ENCODE data around the gene ZNF724. TPM values are rescaled to one million over a fixed set of nuclear protein-coding genes. Genes with fewer than 3 reads are reported as not detected.
"Not testable (repeated sequence)": the region's sequence is repeated elsewhere in the genome, so short reads cannot be mapped to it uniquely, and the experiment has no call there.

ZNF724 gene
- 3.2 and 3.4 TPM in 2 replicates for total RNA-seq
- long read RNA-seq, transcript ZNF724-201 (4 exons, 2,764 nt): major isoform, 6 of 11 reads
- long read RNA-seq, partial matches to known transcripts: 0 of 11 reads
- long read RNA-seq, other reads (novel, unspliced or antisense): 4 of 11 reads

DNA sequence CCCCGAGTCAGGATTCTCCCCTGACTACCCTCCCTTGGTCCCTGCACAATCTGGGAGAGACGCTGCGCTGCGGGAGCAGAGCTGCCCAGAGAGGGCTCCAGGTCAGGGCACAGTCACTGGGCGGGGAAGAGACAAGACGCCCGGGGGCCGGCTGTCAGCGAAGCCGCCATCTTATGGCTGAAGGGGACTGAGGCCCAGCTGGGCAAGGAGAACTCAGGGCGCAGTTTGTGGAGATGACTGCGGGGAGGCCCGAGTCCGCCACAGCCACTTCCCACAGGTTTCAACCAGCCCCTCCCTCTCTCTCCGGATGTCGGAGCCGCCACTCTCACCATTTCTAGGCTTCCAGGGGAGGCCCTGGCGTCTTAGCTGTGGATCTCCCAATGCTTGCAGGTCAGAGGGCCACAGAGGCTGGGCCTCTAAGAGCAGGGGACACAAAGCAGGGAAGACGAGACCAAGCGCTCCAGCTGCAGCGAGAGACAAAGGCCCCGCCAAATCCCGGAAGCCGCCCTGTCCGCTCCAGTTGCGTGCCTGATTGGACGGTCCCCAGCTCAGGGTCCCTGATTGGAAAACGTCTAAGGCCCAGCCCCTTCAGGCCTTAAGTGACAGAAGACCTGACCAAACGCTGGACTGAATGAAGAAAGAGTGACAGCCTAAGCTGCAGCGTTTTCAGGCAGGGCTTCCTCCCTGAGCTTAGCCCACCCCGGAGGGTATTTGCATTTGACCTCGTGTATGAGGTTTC, at the start of gene ZNF724:
Gene ZNF724, minus strand, starts transcription at position 484 of the 739 bp plus-strand sequence. Its CDS starts 152 bp downstream, at position 332.
- TF ChIP-seq, protein P1, sequence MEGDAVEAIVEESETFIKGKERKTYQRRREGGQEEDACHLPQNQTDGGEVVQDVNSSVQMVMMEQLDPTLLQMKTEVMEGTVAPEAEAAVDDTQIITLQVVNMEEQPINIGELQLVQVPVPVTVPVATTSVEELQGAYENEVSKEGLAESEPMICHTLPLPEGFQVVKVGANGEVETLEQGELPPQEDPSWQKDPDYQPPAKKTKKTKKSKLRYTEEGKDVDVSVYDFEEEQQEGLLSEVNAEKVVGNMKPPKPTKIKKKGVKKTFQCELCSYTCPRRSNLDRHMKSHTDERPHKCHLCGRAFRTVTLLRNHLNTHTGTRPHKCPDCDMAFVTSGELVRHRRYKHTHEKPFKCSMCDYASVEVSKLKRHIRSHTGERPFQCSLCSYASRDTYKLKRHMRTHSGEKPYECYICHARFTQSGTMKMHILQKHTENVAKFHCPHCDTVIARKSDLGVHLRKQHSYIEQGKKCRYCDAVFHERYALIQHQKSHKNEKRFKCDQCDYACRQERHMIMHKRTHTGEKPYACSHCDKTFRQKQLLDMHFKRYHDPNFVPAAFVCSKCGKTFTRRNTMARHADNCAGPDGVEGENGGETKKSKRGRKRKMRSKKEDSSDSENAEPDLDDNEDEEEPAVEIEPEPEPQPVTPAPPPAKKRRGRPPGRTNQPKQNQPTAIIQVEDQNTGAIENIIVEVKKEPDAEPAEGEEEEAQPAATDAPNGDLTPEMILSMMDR (IDR thresholded peaks at IDR 0.05): no peak
- Mint-ChIP-seq H3K4me3 (ENCODE audit: unreplicated experiment) (peak within 1 kb of the TSS; percentile 95), H3K27ac (ENCODE audit: unreplicated experiment) (peak within 1 kb of the TSS; percentile 96), H3K9me3 (ENCODE audit: unreplicated experiment) (no peaks in the 10 kb centered on the region), H3K36me3 (ENCODE audit: unreplicated experiment) (peaks cover 6% of the 10 kb centered on the region), H3K4me1 (ENCODE audit: unreplicated experiment) (peaks cover 12% of the 10 kb centered on the region), H3K27me3 (ENCODE audit: unreplicated experiment) (no peaks in the 10 kb centered on the region)
- peak; percentile 97 for DNase-seq (ENCODE audit: extremely low spot score, unreplicated experiment)

DNA sequence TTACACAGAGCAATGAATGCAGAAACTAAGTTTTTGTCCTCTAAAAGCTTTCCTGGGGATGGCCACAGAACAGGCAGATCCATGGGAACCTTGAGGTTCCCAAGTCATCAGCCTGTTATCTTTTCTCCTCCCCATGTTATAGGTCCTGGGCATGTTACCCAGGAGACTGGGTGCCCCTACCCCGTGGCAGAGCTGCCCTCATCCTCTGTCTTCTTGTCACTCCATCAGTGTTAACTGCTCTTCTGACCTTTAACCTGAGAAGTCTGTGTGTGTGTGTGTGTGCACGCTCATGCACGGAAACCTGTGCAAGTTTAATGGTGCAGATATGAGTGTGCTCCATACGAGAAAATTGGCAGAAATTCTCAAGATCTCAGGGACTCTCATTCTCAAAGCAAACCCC, 43.9 kb upstream of the ZNF724 start:
- peaks cover 28% of the 10 kb centered on the region for H3K9me3 Mint-ChIP-seq (ENCODE audit: unreplicated experiment)
- DNase-seq (ENCODE audit: extremely low spot score, unreplicated experiment): no peak
- TF ChIP-seq, protein P1 (IDR thresholded peaks at IDR 0.05): no peak
- no peak overlapping the region for H3K4me3 Mint-ChIP-seq (ENCODE audit: unreplicated experiment)
- no peak overlapping the region for H3K27ac Mint-ChIP-seq (ENCODE audit: unreplicated experiment)
- no peaks in the 10 kb centered on the region for H3K4me1 Mint-ChIP-seq (ENCODE audit: unreplicated experiment)
- H3K36me3 Mint-ChIP-seq (ENCODE audit: unreplicated experiment): no peaks in the 10 kb centered on the region
- H3K27me3 Mint-ChIP-seq (ENCODE audit: unreplicated experiment): no peaks in the 10 kb centered on the region

- not testable (repeated sequence) for H3K27me3 Mint-ChIP-seq (ENCODE audit: unreplicated experiment); H3K27ac Mint-ChIP-seq (ENCODE audit: unreplicated experiment); DNase-seq (ENCODE audit: extremely low spot score, unreplicated experiment); H3K4me3 Mint-ChIP-seq (ENCODE audit: unreplicated experiment); H3K4me1 Mint-ChIP-seq (ENCODE audit: unreplicated experiment); H3K36me3 Mint-ChIP-seq (ENCODE audit: unreplicated experiment)
- H3K9me3 Mint-ChIP-seq (ENCODE audit: unreplicated experiment): peaks cover 30% of the 10 kb centered on the region
These were observed 39.8 kb upstream of the ZNF724 start for GRCh38 chr19:23289966-23290365.

GRCh38 chr19:23287620-23288019, 37.4 kb upstream of the ZNF724 start:
- DNase-seq (ENCODE audit: extremely low spot score, unreplicated experiment): no peak
- Mint-ChIP-seq H3K27ac (ENCODE audit: unreplicated experiment) (no peak overlapping the region), H3K4me3 (ENCODE audit: unreplicated experiment) (no peak overlapping the region), H3K36me3 (ENCODE audit: unreplicated experiment) (no peaks in the 10 kb centered on the region), H3K27me3 (ENCODE audit: unreplicated experiment) (no peaks in the 10 kb centered on the region), H3K4me1 (ENCODE audit: unreplicated experiment) (no peaks in the 10 kb centered on the region), H3K9me3 (ENCODE audit: unreplicated experiment) (peaks cover 33% of the 10 kb centered on the region)
- TF ChIP-seq, protein P1 (IDR thresholded peaks at IDR 0.05): no peak

- Mint-ChIP-seq H3K36me3 (ENCODE audit: unreplicated experiment) (no peaks in the 10 kb centered on the region), H3K27me3 (ENCODE audit: unreplicated experiment) (no peaks in the 10 kb centered on the region), H3K9me3 (ENCODE audit: unreplicated experiment) (peaks cover 27% of the 10 kb centered on the region), H3K4me3 (ENCODE audit: unreplicated experiment) (no peak overlapping the region), H3K4me1 (ENCODE audit: unreplicated experiment) (no peaks in the 10 kb centered on the region), H3K27ac (ENCODE audit: unreplicated experiment) (no peak overlapping the region)
- TF ChIP-seq, protein P1 (IDR thresholded peaks at IDR 0.05): no peak
- DNase-seq (ENCODE audit: extremely low spot score, unreplicated experiment): no peak
These were observed 36.3 kb upstream of the ZNF724 start for GRCh38 chr19:23286477-23286876.

Data from osteocyte (in vitro differentiated cells).